Measurements from ENCODE around the gene RETREG1.

The RETREG1 gene

GRCh38 chr5:16579142-16579847, 37.5 kb downstream of the RETREG1 start:
- DNase-seq, result no peak

DNA sequence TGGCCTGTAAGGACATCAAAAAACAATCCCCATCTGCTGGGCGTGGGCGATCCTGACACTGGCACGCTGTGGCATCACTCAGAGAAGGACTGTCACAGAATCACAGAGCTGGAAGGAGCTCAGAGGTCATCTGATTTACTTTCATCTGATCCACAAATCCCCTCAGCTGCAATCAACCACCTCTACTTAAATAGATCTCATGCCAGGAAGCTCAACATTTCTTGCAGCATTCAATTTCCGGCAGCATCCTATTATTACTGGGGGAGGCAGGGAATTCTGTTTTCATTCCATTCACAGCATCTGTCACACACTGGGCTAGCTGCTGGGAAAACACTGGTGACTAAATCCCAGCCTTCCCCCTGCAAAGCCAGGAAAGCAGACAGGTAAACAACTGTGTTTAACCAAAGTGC, 38.3 kb downstream of the RETREG1 start:
- no peak for DNase-seq

GRCh38 chr5:16577677-16578076, 39.1 kb downstream of the RETREG1 start:
- no peak for DNase-seq

DNA sequence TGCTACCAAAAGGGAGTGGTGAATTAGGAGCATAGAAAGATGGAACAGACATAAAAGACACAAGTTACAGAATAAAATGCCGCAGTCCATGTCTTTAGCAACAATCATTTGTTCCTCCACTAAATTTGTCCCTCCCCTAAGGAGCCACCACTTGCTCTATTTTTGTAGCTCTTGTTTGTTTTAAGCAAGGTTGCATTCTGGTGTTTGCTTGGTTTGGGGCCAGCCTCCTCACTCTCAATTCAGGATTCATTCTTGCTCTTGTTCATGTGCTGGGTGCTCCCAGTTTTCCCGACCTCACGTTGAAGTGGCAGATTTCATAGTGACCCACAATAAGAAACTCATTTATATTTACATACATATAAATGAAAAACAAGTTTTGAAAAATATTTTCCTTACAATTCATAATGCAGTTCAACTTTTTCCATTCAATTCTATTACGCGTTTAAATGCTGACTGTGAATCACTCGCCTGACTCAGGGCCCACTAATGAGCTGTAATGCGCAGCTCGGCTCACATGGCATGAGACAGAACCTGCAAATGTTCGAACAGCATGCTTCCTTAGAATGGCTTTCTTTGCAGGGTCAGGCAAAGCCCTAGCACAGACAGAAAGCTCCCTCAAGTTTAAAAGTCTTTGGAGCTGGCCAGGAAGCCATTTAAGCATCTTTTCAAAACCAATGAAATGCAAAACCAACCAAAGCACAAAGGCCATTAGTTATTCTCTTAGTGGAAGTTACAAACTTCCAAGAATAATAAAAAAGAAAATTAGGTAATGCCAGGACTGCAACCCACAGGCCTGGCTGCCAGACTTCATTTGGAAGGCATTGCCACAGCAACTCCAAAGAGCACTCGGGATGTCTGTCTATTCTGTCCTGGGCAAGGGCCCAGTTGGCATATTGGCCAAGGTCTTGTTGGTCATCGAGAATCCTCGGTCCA, 41.7 kb downstream of the RETREG1 start:
- no peak for DNase-seq

DNA sequence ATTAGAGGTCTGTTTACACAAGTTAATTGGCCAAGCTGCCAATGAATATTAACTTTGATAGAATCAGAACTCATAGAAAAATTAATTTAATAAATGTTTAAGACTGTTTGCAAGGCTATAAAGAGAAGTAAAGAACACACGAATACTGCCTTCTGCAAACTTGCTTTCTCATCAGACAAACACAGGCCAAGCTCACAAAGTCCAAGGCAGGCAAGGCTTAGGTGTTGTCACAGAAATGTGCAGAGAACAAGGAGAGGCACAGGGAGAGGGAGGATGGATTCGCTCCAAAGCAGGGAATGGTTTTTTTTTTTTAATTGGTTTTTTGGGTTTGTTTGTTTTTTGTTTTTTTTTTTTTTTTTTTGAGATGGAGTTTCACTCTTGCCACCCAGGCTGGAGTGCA, 43.4 kb downstream of the RETREG1 start:
- DNase-seq, result no peak

GRCh38 chr5:16572289-16573015, 44.3 kb downstream of the RETREG1 start:
- no peak for DNase-seq

DNA sequence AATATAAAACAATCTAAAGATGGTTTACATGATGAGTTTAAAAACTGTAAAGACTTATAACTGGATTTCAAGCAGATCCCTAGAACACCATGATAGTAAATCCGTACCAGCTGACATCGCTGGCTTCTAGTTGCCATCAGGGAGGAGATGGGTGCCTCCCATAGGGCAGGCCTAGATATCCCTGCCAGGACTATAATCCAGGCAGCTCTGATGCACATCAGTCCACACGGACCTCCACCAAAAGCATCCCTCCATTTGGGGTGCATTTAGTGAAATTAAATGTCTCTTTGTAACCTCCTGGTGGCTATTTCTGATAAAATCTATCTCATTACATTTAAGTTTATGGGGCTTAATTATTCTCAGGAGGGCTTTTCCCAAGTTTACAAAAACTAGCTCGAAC, 45.8 kb downstream of the RETREG1 start:
- DNase-seq, result no peak

DNA sequence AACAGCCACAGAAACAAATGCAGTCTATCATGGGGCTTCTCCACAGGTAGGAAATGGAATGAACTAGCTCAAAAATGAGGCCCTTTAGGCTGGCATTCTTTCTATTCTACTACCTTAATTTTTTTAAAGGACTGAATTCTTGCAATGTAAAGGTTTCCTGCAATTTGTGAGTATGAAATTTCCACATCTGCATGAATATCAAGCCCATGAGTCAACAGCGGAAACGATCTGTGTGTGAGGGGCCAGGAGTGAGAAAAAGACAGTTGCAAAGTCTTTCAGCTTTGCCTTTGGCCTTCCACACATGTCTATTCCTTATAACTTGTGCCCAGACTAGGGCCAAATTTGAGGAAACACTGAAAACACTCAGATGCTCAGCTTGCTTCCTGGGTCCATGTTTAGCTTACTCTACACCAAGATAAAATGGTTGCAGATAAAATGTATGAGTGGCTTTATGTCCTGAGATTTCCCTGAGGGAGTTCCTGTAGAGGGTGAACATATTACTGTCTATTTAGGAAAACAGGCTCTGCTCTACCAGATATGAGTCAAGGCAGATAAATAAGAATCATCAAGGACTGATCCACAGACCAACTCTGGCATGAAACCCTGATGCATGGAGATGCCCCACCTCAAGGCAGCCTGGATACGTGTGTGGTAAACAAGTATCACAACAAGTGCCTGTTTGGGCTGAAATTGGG, 46.5 kb downstream of the RETREG1 start:
- DNase-seq, result no peak

DNA sequence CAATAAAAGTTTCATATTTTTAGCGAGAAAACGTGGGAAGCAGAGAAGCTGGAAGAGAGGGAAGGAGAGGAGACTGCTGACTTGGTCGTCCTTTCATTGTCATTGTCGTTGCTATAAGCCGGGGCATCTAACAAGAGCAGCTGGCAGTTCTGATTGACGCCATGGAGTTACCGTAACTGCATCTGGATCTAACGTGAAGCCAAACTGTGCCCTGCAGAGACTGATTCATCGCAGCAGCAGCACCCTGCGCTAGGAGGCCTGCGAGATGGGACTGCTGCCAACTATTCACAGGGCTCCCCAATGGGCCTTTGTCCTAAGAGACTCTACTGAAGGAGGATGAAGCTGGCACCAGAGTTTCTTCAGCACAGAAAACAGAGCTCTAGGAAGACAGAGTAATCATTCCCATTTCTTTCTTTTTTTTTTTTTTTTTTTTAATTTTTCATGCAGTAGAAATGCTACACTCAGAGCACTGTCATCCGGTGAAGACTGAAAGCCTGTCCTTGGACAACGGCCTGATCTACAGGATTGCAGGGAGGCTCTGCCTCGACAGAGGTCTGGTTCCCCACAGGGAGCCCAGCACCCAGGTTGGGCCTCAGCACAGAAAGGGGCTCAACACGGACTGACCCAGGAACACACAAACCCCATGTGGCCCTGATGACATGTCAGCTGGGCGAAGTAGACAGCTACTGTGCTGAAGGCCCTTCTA, 47.8 kb downstream of the RETREG1 start:
- no peak for DNase-seq

DNA sequence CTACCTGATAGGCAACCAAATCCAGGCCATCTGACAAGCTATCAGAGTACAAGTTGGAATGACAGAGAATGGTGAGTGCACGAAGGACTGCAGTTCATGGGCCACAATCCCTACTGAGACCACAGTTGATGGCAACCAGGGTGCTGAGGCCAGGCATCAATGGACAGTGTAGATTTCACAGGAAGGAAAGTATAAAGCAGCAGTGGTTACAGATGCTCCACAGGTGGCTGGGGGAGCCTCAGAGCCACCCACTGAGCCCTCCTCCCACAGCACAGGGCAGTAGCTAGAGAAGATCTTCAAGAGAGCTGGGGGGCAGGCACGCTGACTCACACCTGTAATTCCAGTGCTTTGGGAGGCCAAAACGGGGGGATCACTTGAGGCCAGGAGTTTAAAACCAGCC, 49.4 kb downstream of the RETREG1 start:
- no peak for DNase-seq

GRCh38 chr5:16565118-16565517, 51.7 kb downstream of the RETREG1 start:
- DNase-seq, result no peak

GRCh38 chr5:16564248-16564867, 52.4 kb downstream of the RETREG1 start:
- no peak for DNase-seq

DNA sequence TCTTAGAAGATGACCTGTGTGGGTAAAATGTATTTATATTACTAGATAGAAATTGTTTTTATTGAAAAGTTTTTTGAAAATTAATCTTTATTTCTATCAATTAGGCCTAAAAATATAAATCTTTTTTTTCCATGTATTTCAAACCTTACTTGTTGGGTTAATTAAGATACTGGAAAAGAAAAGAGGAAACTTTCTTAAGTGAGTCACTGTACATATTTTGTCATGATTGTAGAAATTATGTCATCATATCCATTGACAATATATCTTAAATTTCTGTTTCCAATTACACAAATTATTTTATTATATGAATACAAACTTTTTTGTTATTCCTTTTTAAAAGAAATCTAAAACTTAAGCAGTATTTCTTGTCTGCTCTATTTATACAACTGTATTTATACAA, 53.1 kb downstream of the RETREG1 start:
- DNase-seq, result no peak

- DNase-seq, result no peak
Measured at GRCh38 chr5:16561660-16562059, 55.1 kb downstream of the RETREG1 start.

DNA sequence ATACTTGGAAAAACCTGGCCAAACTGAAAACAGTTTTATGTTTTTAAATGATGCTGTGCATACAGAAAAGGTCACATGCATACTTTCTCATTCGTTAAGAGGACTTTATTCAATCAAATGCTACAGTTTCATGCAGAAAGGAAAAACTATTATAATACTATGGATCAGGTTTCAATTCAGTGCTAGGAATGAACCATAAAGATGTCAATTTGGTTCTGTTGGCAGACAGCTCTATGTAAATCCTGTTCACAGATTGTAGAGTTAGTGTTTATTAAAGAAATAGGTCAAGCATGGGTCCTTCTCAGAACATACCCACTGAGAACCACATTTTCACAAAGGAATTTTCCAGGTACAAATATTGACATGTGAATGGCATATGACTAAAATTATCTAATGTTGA, 57.1 kb downstream of the RETREG1 start:
- no peak for DNase-seq

DNA sequence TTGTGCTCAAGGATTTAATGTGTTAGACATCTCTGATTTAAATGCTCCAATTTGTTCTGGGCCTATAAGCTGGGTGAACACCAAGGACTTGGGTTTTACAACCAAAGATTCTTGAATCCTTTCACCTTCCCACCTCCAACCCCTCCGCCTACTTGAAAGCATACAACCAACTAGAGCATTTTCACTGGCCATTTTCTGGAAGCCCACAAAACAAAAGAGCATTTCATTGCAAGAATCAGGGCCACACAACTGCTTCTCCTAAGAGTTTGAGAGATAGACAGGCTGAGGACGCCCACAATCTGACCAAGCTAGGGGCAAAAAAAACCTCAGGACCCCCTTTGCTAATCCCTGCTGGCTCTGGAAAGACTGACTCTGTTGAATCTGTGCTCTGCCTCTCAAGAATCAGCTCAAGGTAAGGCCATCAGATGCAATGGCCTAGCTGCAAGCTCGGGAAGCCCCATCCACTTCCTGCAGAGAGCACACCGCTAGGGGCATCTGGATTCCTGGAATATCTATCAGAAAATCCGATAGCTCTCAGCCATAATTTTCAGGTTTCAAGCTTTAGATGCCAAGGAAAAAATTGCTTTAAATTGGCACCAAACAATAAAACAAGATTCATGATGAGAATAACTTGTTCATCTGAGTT, 57.7 kb downstream of the RETREG1 start:
- DNase-seq, result no peak

GRCh38 chr5:16557477-16557876, 59.3 kb downstream of the RETREG1 start:
- DNase-seq, result no peak

DNA sequence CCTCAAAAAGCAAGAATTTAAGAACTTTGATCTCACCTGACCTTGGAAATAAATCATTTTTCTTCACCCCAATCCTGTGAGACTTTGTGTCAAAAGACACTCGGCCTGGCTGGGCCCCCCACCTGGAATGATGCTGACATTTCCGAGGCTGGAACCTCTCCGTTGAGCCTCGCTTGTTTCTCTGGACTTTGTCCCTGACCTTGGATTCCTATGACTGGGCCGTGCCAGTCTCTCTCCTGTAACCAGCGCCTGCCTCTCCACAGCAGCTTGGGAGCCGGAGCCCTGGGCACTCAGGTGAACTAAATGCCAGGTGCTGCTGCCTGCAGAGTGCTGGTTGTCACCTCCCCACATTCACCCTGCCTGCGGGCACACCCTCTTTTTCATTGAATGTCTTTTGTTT, 62.7 kb downstream of the RETREG1 start:
- no peak for DNase-seq

- no peak for DNase-seq
Measured at GRCh38 chr5:16552666-16553343, 64.0 kb downstream of the RETREG1 start.

GRCh38 chr5:16551628-16552027, 65.2 kb downstream of the RETREG1 start:
- no peak for DNase-seq
